HepG2 (cell line): ENCODE results near the gene KCTD15. TPM values are rescaled to one million over a fixed set of nuclear protein-coding genes. Genes with fewer than 3 reads are reported as not detected.

Experiments used
- ATAC-seq: fragments of 200-7000 bp; cut with Tn5 transposase; 3 replicates; pipeline ENCODE4 v1.9.1; 2020; ENCODE audit warnings: mild to moderate bottlenecking, moderate library complexity
- BruUV-seq: library from RNA; stranded (reverse); fragments of 400-500 nt; replicated peaks from 2 replicates; lab custom pipeline; 2021; lab: Mats Ljungman, UMichigan
- CTCF ChIA-PET: fragments of 300-600 bp; formaldehyde crosslinking; extraction: SDS; loops from one replicate; lab custom pipeline; 2021; ENCODE audit warnings: low total read pairs, inconsistent platforms, low intra/inter-chr PET ratio; lab: Yijun Ruan, JAX
- POLR2A ChIA-PET: fragments of 350-600 bp; sonication (Branson Sonifier 250); formaldehyde crosslinking; loops from one replicate; lab custom pipeline; 2020; ENCODE audit warnings: antibody characterized with exemption, inconsistent platforms; lab: Yijun Ruan, JAX
- DNase-seq: peaks from one replicate; pipeline ENCODE4 v3.0.0-alpha.2; 2015; ENCODE audit warnings: low spot score
- FAIRE-seq: peaks from 3 replicates; lab custom pipeline; 2011; peaks lifted over from hg19 to GRCh38; lab: Jason Lieb, UNC
- H2AFZ ChIP-seq: one replicate; pipeline ENCODE4 v1.6.1; 2011; ENCODE audit warnings: low read length, inconsistent platforms
- H3K27ac ChIP-seq: fragments of 300-600 bp; 3 replicates; pipeline ENCODE4 v1.8.0; 2011; ENCODE audit warnings: mixed run types, mild to moderate bottlenecking, mixed read lengths, low read length, inconsistent platforms; ENCODE audit not compliant: insufficient read depth; ENCODE audit errors: extremely low read length
- H3K27me3 ChIP-seq, 2 experiments: fragments of 200-600 bp in 1 of 2; 2 replicates in 1 of 2; 3 replicates in 1 of 2; pipeline versions ENCODE4 v1.6.0 to v1.8.0; 2011; ENCODE audit warnings: low read length in 2 of 2, mild to moderate bottlenecking in 2 of 2, moderate library complexity in 2 of 2, inconsistent platforms in 1 of 2; ENCODE audit not compliant: insufficient read depth in 2 of 2, control insufficient read depth in 1 of 2
- H3K36me3 ChIP-seq, 2 experiments: fragments of 200-600 bp in 1 of 2; replicated peaks in 1 of 2; 2 replicates in 1 of 2; 3 replicates in 1 of 2; pipeline versions ENCODE4 v1.5.1 to v1.8.0; 2011; ENCODE audit warnings: low read length in 2 of 2, inconsistent platforms in 1 of 2; ENCODE audit not compliant: insufficient read depth in 2 of 2, control insufficient read depth in 1 of 2
- H3K4me1 ChIP-seq: 2 replicates; pipeline ENCODE4 v1.5.1; 2012; ENCODE audit warnings: low read length, inconsistent platforms; ENCODE audit not compliant: insufficient read depth
- H3K4me2 ChIP-seq: 2 replicates; pipeline ENCODE4 v1.6.0; 2011; ENCODE audit warnings: low read depth, low read length, inconsistent platforms
- H3K4me3 ChIP-seq, 3 experiments: fragments of 200-600 bp in 1 of 3; sonication (generic), shearing (Covaris generic) in 1 of 3; replicated peaks in 1 of 3; 2 replicates each; pipeline ENCODE4 v1.5.1; 2011 to 2016; ENCODE audit warnings: low read length in 3 of 3, inconsistent platforms in 2 of 3, low read depth in 2 of 3, mild to moderate bottlenecking in 2 of 3, control low read depth in 1 of 3, mixed read lengths in 1 of 3; ENCODE audit not compliant: insufficient read depth in 1 of 3
- H3K79me2 ChIP-seq: one replicate; pipeline ENCODE4 v1.6.1; 2011; ENCODE audit warnings: low read length, inconsistent platforms; ENCODE audit not compliant: insufficient read depth
- H3K9ac ChIP-seq: 2 replicates; pipeline ENCODE4 v1.6.0; 2011; ENCODE audit warnings: mild to moderate bottlenecking, low read depth, low read length, inconsistent platforms; ENCODE audit not compliant: insufficient read depth
- H3K9me3 ChIP-seq: 2 replicates; pipeline ENCODE4 v1.5.1; 2012; ENCODE audit warnings: mild to moderate bottlenecking, low read length
- H4K20me1 ChIP-seq: 2 replicates; pipeline ENCODE4 v1.6.0; 2011; ENCODE audit warnings: inconsistent platforms, mild to moderate bottlenecking, low read length, moderate library complexity; ENCODE audit not compliant: insufficient read depth
- FOXP1 ChIP-seq, 2 experiments: fragments of 450-650 bp in 1 of 2; IDR thresholded peaks; 2 replicates each; pipeline ENCODE4 v1.6.1; 2017 to 2018; ENCODE audit warnings: antibody characterized with exemption in 1 of 2
- GATAD2A ChIP-seq: IDR thresholded peaks from 2 replicates; pipeline ENCODE4 v1.6.1; 2016
- MBD4 ChIP-seq: IDR thresholded peaks from 2 replicates; pipeline ENCODE4 v1.6.1; 2012; ENCODE audit warnings: low read length, inconsistent platforms, borderline replicate concordance
- POLR2G ChIP-seq: fragments of 200-400 bp; formaldehyde crosslinking; IDR thresholded peaks from 2 replicates; pipeline ENCODE4 v1.6.1; 2018; ENCODE audit warnings: mild to moderate bottlenecking, low read depth, low read length, moderate library complexity
- PRMT3 ChIP-seq: sonication (generic); formaldehyde crosslinking; IDR thresholded peaks from 2 replicates; pipeline ENCODE4 v1.8.1; 2022; ENCODE audit warnings: low read depth, mild to moderate bottlenecking, moderate library complexity, missing genetic modification reagents, borderline replicate concordance
- SPEN ChIP-seq: sonication (generic); formaldehyde crosslinking; IDR thresholded peaks from 2 replicates; pipeline ENCODE4 v1.5.1; 2020; ENCODE audit warnings: low read depth, mild to moderate bottlenecking, missing genetic modification reagents
- ZNF17 ChIP-seq: sonication (generic); formaldehyde crosslinking; IDR thresholded peaks from 2 replicates; pipeline ENCODE4 v1.5.0; 2020; ENCODE audit warnings: mild to moderate bottlenecking, missing genetic modification reagents
- WGBS: methylation state at CpG from one replicate; pipeline ENCODE4 v1.1.6; 2017; ENCODE audit warnings: low lambda C conversion rate; 5-methylcytosine and 5-hydroxymethylcytosine counted together
- in situ Hi-C: cut with HindIII; loops from 2 replicates; pipeline ENCODE4 v1.10.0; 2017; ENCODE audit warnings: low pct_unique_long_range_greater_than_20kb; ENCODE audit not compliant: extremely low pct_ligation_motif_present
- intact Hi-C: fragments of 100-400 bp; cut with micrococcal nuclease; formaldehyde crosslinking; loops from one replicate; pipeline ENCODE4 v1.10.0; 2022; ENCODE audit not compliant: unreplicated experiment
- polyA plus RNA-seq, 8 experiments: library from polyadenylated mRNA; depleted of rRNA in 3 of 8; stranded (reverse) in 7 of 8; unstranded in 1 of 8; fragments of >200 nt; fragmentation: Illumina TruSeq in 4 of 8; extraction: Trizol in 4 of 8; gene quantifications; 2 replicates each; pipeline versions ENCODE4 v1.2.1 to v1.2.3, GENCODE V29; 2011 to 2016; ENCODE audit warnings: low read depth in 4 of 8, missing spikeins in 1 of 8, mixed read lengths in 1 of 8; ENCODE audit not compliant: insufficient read depth in 1 of 8
- total RNA-seq, 5 experiments: library from RNA; depleted of rRNA; stranded (reverse); fragments of >200 nt; fragmentation: Illumina TruSeq; extraction: Trizol; gene quantifications; 2 replicates each; pipeline ENCODE4 v1.2.3, GENCODE V29; 2016; ENCODE audit warnings: low read depth in 1 of 5

The KCTD15 gene
- total and polyA plus RNA-seq, 2 of the 13 experiments (the other 11 are each of a cell fraction or from before 2014, with no cell fraction given), result 13.2 to 16.7 TPM

DNA sequence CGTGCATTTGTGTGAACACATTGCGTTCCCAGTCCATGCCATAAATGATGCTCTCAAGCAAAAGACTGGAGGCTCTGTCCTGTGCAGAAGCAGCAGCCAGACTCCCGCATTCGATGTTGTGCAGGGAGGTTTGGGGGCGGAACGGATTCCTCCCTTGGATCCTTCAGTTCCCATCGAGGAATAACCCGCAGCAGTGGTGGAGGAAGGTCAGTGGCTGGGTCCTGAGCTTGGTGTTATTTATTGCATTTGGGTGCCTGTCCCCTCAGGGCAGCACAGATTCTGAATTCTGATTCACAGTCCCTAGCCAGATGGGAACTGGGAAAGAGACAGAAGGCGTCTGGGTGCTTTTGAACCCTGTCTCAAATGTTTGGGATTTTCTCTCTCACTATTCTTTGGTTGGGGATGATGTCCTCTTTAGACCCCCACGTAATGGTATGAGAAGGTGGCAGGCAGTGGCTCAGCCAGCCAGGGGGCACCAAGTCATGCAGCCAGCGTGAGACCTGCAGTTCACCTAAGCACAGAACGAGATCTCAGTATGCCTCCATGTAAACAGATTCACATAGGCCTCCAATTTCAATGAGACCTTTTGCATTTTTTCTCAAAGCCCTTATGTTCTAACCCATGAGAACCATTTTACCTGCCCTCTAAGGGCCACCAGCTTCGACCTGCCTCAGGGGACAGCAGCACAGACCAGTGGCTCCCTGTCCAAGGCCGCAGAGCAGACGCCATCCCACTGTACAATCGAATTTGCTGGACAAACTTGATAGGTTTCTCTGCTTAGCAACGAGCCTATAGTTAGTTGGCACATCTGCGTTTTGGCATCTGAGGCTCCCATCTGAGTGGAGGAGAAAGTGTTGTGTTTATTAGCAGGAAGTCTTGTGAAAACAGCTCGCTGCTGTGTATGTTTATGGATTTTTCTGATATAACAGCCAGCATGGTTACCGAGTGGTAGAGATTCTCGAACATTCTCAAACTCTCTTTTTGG, 17.8 kb downstream of the KCTD15 start:
- H3K36me3 ChIP-seq, result peaks cover 6 to 14% of the 10 kb centered on the region in 2 experiments; a peak in 4 of 5 replicates

DNA sequence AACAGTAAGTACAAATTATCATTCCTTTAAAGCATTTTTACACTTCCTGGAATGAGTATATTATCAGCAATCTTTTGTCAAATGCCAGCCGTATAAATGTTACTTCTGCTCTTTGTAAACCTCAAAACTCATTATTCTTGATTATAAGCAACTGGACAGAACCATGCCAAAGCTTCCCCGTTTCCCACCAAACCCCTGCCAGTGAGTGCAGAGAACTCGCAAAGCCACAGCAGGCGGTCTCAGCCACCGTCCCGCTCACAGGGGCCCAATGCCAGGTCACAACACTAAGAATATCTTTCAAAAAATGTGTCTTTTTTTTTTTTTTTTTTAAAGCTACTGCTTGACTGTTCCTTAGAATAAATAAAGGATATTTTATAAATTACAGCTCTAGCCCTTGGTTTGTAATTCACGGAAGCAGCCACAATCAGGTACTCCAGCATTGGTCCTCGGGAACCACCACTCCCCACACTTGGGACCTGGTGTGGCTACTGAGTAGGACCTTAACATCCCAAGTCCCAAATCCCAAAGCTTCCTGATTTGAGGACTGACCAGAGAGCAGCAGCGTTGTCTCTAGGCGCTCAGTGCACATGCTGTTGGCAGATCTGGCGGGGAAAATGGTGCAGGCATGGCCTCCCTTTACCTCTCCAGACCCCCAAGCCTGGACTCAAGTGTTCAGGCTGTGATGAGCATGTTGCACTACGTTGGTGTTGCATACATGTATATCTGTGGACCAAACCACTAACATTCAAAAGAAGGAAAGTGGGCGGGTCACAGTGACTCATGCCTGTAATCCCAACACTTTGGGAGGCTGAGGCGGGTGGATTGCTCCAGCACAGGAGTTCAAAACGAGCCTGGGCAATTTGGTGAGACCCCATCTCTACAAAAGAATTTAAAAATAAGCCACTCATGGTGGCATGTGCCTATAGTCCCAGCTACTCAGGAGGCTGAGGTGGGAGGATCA, 19.0 kb downstream of the KCTD15 start:
- H3K4me3 ChIP-seq, result no peak overlapping the region
- no TSS peak for BruUV-seq
- 95% methylated on average over 15 of the region's 15 CpGs for WGBS
- FAIRE-seq, result no peak
- TF ChIP-seq PRMT3 (CRISPR knock-in tag) (no peak), POLR2G (peak; percentile 29; the same call in 1 of the 2 replicates)
- POLR2A ChIA-PET, result no interaction called here
- no peak overlapping the region for H3K9ac ChIP-seq
- no peak for ATAC-seq
- in situ Hi-C loops, result no loop called here
- H3K4me1 ChIP-seq, result peaks cover 16% of the 10 kb centered on the region
- H3K27me3 ChIP-seq, result peaks cover 1 to 2% of the 10 kb centered on the region in 2 experiments; a peak in 3 of 5 replicates
- no peaks in the 10 kb centered on the region for H3K79me2 ChIP-seq
- no peak overlapping the region for H2AFZ ChIP-seq
- CTCF ChIA-PET, result no interaction called here
- H3K36me3 ChIP-seq, result peaks cover 5 to 14% of the 10 kb centered on the region in 2 experiments; a peak in 3 of 5 replicates
- H3K9me3 ChIP-seq, result no peaks in the 10 kb centered on the region
- H4K20me1 ChIP-seq, result no peaks in the 10 kb centered on the region
- intact Hi-C loops, result no loop called here
- H3K27ac ChIP-seq, result no peak overlapping the region
- no peak for DNase-seq
- H3K4me2 ChIP-seq, result no peak overlapping the region

More for the DNA sequence above, 17.8 kb downstream of the KCTD15 start:
- in situ Hi-C loops (no loop called here), intact Hi-C loops (no loop called here)
- BruUV-seq, result no TSS peak
- Histone ChIP-seq H3K4me2 (no peak overlapping the region), H2AFZ (no peak overlapping the region), H3K79me2 (no peaks in the 10 kb centered on the region), H3K4me1 (peaks cover 6% of the 10 kb centered on the region), H3K4me3 (no peak overlapping the region), H3K9ac (no peak overlapping the region), H3K9me3 (no peaks in the 10 kb centered on the region), H3K27me3 (peaks cover 0 to 1% of the 10 kb centered on the region in 2 experiments; a peak in 2 of 5 replicates), H3K27ac (no peak overlapping the region), H4K20me1 (no peaks in the 10 kb centered on the region)
- no peak for DNase-seq
- no peak for ATAC-seq
- WGBS, result 94% methylated on average over 20 of the region's 21 CpGs
- TF ChIP-seq MBD4 (no peak), FOXP1 (IDR thresholded peaks at IDR 0.05) (no peak), FOXP1 (CRISPR knock-in tag; IDR thresholded peaks at IDR 0.05) (no peak), GATAD2A (CRISPR knock-in tag) (no peak), SPEN (CRISPR knock-in tag) (no peak), ZNF17 (CRISPR knock-in tag) (no peak)
- POLR2A ChIA-PET, result no interaction called here
- CTCF ChIA-PET, result no interaction called here
- no peak for FAIRE-seq
